HG03064 (cell line): ENCODE results near the gene TNS4.

Source experiments
- ATAC-seq: cut with Tn5 transposase; IDR thresholded peaks from one replicate; pipeline ENCODE4 v1.9.1; 2021; ENCODE audit warnings: low read depth; ENCODE audit not compliant: unreplicated experiment

Gene TNS4

DNA sequence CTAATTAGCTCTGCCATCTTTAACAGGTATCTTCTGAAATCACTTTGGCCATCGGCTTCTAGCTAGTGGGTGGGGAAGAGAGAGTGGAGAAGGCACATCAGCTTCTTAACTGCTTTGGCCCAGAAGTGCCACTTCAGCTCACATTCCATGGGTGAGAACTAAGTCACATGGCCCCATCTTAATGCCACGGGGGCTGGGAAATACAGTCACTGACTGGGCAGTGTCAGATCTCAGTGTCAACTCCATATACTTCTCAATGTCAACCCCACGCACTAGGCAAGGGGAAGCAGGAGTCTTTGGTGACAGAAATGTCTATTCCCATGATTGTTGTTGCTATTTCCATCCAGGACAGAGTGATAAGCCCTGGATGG lies 34.5 kb upstream of the TNS4 start:
- no peak for ATAC-seq

DNA sequence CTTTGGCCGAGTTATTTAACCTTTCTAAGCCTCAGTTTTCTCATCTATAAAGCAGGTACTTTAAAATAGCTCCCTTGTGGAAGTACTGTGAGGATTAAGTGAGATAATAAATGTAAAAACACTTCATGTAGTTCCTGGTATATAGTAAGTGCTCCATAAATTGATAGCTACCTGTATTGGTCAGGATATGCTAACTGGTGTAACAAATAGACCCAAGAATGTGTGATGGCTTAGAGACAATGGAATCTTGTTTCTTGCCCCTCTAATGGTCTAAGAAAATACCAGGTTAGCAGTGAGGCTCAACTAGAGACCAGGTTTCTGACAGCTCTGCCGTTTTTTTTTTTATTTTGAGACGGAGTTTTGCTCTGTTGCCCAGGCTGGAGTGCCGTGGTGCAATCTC lies 34.0 kb upstream of the TNS4 start:
- no peak for ATAC-seq

DNA sequence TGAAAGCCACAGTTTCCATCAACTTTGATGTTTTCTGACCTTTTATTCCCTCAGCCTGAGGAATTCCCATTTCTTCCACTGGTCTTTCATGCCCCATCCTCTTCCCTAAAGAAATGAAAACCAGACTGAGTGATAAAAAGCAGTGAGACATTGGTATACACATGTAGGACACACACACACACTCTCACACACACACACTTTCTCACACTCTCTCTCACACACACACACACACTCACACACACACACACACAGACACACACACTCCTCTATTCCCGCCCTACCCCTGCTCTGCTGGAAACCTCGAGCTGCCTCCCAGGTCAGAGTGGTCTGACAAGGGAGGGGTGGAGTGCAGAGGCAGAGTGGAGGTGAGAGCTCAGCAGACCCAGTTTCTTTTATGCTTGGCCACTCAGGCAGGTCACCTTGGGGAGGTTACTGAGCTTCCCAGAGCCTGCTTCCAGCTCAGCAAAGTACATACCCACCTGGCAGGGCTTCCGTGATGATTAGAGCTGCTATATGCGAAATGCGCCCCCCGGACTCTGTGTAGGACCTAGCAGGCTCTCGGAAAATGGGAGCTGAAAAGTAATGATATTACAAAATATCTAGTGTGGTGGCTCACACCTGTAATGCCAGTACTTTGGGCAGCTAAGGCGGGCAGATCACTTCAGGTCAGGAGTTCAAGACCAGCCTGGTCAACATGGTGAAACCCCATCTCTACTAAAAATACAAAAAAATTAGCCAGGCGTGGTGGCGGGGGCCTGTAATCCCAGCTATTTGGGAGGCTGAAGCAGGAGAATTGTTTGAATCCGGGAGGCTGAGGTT lies 33.2 kb upstream of the TNS4 start:
- no peak for ATAC-seq

DNA sequence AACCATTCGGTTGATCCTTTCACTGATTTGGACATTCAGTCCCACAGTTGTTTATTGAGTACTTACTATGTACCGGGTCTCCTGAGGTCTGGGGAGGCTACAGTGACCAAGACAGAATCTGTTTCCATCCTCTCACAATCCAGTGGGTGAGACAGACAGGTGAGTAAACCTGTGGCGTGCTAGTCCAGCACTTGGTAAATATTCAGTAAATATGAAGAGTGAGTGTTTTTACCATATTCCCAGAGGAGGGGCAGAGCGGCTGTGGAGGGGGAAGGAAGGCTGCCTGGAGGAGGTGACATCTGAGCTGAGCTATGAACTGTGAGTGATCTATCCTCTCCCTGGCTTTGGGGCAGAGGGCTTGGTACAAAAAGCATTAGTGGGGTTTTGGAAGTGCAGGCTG lies 32.5 kb upstream of the TNS4 start:
- ATAC-seq, result no peak

DNA sequence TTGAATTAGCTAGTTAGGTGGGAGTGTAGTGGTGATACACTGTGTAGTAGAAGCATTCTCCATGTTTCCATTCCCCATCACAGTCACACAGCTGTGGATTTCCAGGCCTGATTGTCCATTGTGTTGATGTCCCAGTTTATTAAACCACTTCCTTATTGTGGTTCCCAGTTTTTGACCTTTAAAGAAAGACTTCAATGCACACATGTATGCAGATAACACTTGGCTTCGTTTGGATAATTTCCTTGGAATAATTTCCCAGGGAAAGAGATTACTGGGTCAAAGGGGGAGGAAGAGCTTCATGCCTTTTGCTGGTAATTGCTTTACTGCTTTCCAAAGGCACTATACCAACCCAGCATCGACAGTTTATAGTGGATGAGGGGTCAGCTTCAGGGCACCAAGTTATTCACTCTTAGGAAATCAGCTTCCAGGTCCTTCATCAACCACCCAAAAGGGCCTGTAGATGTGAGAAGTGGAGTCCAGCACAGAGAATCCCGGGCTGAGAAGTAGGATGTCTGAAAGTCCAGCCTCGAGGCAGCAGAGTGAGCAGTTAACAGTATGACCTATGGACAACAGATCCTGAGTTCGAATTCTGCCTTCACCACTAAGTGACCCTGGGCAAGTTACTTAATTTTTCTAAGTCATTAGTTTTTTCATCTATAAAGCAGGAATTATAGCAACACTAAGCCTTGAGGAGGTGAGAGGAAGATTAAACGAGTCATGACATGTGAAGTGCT lies 31.3 kb upstream of the TNS4 start:
- no peak for ATAC-seq

DNA sequence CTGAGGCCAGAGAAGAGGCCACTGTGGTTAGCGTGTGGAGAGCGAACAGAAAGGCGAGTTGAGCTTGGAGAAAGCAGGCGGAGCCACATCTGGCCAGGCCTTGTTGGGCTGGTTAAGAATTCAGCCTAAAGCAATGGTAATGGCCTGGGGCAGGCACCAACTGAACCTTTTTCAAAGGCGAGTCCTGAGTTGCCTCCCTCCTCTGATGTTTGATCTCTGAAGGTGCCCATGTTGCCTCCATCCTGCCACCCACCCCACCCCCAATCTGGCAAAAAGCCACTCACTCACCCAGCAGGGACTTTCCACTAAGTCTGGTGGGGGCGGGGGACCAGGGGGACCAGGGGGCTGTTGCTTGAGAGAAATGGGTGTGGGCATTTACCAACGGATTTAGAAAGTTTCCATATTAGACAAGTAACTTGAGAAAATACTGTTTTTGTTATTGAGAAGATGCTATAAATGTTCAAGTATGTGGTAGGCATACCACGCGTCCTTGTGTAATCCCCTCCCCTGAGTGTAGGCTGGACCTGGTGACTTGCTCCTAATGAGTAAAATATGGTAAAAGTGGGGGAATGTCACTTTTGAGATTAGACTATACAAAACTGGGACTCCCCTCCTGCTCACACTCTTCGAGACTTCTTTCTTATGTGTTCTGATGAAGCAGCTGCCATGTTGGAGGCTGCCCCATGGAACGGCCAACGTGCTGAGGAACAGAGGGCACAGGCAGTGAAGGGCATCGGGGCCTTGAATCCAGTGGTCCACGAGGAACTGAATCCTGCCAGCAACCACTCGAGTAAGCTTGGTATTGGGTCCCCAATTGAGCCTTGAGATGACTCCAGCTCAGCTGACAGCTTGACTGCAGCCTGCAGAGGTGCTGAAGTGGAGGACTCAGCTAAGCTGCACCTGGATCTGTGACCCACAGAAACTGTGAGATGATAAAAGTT lies 29.9 kb upstream of the TNS4 start:
- no peak for ATAC-seq

DNA sequence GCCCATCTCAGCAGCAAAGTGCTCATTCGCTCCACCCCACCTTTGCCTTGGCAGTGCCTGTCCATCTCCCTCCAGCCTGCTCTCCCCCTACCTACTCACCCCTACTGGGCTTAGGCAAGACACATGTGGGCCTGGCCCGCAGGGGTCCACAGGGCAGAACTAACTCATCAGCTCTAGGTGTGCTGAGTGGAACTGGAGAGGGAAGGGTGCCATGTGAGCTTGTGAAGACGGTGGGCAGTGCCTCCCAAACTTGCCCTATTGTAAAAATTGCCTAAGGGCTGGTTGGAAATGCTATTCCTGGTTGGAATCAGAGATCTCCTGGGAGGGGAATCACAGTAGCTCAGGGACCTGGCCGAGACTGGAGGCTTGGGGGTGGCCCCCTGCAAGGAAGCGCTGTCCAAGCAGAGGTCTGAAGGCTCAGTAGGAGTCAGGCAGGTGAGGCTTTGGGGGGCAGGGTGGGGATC lies 29.1 kb upstream of the TNS4 start:
- ATAC-seq, result no peak

DNA sequence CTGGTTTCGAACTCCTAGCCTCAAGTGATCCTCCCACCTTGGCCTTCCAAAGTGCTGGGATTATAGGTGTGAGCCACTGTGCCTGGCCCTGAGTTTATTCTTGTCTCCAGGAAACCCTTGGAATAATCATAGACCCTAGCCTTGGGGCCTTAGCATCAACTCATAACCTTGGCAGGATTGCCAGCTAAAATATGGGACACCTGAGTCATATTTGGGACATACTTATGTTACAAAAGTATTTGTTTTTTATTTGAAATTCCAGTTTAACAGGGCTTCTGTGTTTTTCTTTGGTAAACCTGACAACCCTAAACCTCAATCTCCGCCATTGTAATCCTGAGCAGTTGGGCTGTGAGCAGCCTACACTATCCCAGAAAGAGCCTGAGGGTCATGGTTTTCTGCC lies 28.6 kb upstream of the TNS4 start:
- no peak for ATAC-seq

DNA sequence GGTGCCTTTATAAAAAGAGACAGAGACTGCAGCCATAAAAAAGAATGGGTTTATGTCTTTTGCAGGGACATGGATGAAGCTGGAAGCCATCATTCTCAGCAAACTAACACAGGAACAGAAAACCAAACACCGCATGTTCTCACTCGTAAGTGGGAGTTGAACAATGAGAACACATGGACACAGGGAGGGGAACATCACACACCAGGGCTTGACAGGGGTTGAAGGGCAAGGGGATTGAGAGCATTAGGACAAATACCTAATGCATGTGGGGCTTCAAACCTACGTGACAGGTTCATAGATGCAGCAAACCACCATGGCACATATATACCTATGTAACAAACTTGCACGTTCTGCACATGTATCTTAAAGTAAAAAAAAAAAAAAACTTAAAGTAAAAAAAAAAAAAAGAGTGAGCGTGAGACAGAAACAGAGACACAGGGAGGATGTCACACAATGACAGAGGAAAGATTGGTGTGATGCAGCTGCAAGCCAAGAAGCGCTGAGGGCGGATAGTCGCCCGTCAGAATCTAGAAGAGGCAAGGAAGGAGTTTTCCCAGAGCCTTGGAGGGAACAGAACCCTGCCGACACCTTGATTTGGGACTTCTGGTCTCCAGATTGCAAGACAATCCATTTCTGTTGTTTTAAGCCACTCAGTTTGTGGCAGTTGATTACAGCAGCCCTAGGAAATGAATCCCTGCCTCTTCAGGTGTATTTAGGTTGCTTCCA lies 27.4 kb upstream of the TNS4 start:
- ATAC-seq, result no peak

DNA sequence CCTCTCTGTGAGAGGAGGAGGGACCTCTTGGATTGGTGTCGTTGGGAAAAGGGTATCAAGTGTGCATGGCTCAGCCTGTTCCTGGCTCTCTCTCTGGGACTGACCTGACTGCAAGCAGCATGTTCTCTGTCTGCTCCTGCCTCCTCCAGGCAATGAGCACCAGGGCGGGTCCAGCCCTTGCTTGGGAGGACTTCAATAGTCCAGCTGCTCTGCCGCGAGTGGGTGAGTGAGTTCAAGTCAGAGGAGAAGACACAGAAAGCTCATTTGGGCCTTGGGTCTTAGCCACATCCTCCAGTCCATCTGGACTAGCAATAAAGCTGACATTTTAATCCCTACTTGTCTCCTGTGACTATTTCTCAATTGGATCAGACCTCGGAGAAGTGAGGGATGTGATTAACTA lies 25.2 kb upstream of the TNS4 start:
- no peak for ATAC-seq

DNA sequence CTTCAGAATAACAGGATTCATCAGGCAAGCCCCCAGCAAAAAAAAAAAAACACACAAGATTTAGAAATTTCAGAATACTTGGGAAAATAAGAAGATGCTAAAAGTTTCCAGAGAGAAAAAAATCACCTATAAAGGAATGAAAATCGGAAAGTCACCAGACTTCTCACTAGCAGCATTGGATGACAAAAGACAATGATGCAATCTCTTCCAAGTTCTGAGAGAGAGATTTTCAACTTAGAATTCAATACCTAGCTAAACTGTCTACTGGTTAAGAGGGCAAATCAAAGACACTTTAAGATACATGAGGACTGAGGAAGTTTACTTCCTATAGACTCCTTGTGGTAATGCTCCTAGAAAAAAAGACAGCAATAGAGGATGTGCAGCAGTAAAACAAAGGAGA lies 23.9 kb upstream of the TNS4 start:
- ATAC-seq, result no peak

DNA sequence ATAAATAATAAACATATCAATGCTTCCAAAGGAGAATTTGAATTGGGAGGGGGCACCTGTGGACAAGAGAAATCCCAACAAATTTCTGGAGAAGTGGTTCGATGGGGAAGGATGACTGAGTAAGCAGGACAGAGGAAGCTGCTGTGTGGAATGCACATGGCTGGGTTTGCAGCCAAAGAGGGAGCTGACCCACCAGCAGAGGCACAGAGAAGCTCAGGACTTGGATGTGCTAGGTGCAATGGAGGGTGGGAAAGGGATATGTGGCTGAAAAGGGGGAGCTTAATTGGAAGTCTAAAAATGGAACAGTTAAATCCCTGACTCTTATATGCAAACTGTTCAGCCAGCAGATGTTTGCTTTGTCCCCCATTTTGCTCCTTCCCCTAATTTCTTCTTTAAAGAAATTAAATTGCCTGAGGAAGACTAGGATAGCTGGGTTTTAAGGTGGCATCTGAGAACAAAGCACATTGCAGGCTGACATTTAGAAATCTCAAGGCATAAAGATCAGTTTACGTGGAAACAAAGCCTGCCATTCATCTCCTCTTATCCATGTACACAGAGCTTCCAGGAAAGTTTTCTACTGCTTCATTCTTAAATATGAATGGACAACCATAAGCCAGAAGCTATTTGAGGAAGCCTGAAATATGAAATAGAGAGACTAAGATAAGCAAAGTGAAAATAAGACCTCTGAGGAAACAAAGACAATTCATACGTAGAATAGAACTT lies 23.0 kb upstream of the TNS4 start:
- ATAC-seq, result no peak

DNA sequence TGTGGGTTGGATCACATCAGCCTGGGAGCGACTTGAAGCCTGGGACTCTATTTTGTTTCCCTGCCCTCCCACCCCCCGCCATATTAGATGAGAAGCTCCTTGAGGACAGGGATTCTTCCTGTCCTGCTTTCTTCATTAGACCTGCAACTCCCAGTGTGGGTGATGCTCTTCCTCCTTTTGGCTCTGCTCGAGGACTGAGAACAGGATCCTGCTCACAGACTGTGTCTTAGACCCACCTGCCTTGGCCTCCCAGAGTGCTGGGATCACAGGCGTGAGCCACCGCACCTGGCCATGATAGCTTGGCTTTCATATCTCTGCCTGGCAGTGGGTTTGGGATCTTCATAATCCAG lies 21.5 kb upstream of the TNS4 start:
- ATAC-seq, result no peak

DNA sequence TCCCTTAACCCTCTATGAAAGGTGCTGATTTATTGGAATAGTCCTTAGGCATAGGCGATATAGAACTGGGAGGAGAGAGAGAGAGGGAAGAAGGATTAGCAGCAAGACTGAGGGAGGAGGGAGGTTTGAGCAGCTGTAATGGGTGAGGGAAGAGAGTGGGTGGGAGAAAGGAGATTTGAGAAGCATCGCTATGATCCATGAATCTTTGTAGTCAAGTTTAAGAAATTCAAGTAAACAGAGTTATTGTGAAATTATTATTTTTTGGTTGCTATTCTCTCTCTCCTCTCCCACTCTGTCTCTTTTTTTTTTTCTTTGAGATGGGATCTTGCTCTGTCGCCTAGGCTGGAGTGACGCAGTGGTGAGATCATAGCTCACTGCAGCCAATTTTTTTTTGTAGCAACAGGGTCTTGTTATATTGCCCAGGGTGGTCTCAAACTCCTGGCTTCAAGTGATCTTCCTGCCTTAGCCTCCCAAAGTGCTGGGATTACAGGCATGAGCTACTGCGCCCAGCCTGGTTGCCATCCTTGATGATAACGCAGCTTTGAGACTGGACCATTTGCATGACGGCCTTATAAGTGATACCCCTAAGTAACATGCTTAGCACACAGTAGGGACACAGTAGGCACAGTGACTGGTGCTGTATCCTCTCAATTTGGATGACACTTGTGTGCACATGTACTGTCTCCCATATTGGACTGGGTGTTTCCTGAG lies 21.0 kb upstream of the TNS4 start:
- ATAC-seq, result no peak

DNA sequence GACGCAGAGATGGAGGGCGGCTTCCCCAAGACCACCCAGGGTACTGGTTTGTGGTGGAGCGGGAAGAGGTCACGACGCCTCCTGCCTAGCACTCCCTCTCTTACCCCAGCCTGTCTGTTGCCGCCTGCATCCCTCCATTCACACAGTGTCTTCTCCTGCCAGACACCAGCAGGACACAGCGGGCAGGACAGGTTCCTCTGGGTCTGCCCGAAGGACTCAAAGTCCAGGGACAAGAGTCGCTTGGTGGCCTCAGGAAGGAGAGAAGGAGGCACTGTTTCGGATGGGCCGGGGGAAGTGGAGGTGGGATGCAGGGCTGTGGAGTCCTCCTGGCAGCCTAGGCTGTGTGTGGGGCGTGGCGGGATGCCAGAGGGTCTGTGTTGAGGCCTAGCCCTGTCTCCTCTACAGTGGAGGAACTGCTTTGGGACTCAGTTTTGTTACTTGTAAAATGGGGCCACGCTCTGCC lies 19.6 kb upstream of the TNS4 start:
- no peak for ATAC-seq

DNA sequence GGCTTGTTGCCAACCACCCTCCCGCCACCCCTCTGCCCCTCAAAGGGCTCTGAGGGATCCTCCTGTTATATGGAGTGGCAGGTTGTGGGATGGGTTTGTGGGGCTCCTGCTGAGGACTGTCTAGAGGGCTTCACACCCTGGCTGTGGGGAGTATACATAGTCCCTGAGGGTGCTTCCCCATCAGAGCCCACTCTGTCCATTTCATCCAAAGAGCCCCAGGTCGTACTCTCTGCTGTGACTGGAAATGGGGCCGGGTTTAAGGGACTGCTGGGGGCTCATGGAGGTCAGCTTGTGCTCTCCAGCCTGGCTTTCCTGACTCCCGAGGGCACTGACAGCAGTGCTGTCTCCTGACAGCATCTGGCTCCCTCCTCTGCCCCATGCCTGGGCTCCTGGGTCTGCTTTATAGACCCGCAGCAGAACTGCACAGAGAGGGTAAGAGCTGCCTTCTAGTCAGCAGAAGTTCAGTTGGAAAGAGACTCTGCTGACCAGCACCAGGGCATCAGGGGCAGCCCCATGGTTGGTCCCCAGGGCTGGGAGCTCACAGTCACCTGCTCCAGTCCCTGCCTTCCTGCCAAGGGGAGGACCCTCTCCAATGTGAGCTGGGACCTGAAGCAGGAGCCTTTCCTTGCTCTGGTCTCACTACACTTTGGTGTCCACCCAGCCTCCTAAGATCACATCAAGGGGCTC lies 17.8 kb upstream of the TNS4 start:
- no peak for ATAC-seq

DNA sequence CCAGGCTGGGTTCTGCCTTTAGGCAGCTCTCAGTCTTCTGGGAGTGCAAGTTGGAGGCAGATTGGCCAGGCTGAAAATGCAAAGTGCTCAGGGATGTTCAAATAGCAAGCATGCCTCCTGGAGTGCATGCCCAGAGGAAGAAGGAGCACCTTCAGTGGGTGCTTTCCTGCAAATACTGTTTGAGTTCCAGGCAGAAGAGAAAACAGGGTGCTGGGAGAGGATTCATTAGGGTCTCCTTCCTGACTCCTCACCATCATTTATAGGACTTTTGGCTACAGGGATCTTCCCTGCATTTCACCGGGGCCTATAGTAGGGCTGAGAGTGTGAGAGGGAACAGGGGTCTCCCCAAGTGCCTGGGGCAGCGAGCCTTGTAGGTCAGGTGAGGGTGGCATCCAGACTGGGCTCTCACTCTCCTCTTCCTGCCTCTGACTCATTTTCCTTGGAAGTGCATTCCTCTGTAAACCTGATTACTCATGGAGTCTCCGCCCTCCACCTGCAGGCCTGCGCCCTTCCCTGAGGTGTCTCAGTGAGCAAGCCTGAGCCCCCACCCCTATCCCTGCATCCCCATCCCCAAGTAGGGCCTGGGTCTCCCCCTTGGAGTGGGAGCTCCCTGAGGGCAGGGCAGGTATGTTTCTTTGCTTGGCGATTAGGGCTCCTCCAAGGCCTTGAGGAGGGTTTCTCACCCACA lies 17.1 kb upstream of the TNS4 start:
- ATAC-seq, result no peak

DNA sequence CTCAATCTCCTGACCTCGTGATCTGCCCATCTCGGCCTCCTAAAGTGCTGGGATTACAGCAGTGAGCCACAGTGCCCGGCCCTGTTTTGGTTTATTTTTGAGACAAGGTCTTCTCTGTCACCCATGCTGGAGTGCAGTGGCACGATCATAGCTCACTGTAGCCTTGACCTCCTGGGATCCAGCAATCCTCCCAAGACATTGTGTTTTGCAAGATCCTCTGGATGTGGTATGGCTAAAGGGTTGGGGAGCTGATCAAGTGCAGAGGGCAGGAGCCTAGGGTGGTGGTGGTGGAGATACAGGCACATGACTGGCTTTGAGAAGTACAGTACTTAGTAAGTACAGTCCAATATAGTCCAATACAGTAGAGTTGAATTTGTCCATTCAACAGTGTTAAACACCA lies 16.6 kb upstream of the TNS4 start:
- no peak for ATAC-seq
